NCI-H446 treated with DMSO at 0.1 percent for 48 hours (cell line): Measurements from ENCODE around the gene TMEM45A.
"Not testable (repeated sequence)": the region's sequence is repeated elsewhere in the genome, so short reads cannot be mapped to it uniquely, and the experiment has no call there.

ENCODE experiments used
- DNase-seq: peaks from one replicate; lab custom pipeline; 2025; lab: John Stamatoyannopoulos, UW

Gene TMEM45A

GRCh38 chr3:100486808-100487207, 5.6 kb upstream of the TMEM45A start:
- DNase-seq, result no peak

DNA sequence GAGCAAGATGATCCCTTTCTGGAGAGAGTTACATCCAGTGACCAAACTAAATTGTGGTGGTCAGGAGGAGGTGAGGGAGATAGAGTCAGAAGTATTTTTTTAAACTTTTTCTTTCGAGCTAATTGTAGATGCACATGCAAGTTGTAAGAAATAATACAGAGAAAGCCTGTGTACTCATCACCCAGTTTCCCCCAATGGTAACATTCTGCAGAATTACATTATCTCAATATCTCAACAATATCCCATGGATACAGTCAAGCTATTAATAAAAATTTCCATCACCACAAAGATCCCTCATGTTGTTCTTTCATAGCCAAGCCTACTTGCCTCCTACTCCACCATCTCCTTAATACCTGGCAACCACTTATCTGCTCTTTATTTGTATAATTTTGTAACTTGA, 3.3 kb upstream of the TMEM45A start:
- no peak for DNase-seq

DNA sequence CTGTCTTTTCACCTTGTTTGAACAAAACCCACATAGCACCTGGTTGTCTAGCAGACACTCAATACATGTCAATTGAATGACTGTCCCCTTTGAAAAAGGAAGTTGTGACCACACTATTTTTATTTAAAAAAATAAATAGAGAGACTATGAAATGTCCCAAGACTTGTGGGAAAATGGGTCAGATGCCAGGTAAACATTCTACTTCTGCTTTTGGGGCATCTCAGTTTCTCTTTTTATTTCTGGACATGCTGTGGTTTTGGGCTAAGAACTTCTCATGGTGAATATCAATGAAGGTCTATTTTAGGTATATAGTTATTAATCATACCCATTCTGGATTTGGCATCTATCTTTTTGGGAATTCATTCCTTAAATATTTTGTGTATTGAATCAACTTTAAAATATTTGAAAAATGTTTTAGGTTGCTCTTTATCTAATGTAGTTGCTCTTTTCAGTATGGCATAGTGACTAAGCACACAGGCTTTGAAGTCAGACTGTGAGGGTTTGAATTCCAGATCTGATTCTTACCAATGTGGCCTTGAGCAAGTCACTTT, 4.4 kb downstream of the TMEM45A start:
- no peak for DNase-seq

DNA sequence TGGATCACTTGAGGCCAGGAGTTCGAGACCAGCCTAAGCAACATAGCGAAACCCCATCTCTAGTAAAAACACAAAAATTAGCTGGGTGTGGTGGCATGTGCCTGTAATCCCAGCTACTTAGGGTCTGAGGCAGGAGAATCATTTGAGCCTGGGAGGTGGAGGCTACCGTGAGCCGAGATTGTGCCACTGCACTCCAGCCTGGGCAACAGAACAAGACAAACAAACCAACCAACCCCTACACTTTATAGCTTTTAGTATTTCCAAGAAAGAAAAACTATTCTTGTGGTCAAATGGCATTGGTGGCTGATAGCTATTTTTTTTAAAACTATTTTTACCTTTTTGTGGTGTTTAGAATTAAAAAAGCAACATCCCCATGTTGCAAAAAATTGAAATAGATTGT, 7.2 kb downstream of the TMEM45A start:
- no peak for DNase-seq

- DNase-seq, result no peak
Measured at GRCh38 chr3:100500320-100500880, 8.0 kb downstream of the TMEM45A start.

DNA sequence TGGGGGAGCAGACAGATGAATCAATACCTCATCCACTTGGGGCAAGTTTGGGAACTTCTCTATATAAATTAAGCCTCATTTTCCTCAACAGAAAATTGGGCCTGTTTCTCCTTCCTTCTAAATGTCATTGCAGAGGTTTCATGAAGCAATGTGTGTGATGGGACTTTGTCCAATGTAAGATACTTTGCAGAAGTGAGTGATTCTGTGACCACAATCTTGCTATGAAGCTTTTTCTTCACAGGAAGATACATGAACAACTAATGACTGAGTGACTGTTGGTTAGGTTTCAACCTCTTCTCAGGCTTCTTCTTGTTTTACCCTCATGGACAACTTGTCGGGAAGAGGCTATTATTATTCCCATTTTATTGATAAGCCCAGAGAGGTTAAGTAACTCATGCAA, 11.0 kb downstream of the TMEM45A start:
- no peak for DNase-seq

GRCh38 chr3:100506355-100506754, 13.9 kb downstream of the TMEM45A start:
- no peak for DNase-seq

DNA sequence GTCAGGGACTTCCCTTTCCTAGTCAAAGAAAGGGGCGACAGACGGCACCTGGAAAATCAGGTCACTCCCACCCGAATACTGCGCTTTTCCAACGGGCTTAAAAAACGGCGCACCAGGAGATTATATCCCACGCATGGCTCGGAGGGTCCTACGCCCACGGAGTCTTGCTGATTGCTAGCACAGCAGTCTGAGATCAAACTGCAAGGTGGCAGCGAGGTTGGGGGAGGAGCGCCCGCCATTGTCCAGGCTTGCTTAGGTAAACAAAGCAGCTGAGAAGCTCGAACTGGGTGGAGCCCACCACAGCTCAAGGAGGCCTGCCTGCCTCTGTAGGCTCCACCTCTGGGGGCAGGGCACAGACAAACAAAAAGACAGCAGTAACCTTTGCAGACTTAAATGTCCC, 17.4 kb downstream of the TMEM45A start:
- not testable (repeated sequence) for DNase-seq

DNA sequence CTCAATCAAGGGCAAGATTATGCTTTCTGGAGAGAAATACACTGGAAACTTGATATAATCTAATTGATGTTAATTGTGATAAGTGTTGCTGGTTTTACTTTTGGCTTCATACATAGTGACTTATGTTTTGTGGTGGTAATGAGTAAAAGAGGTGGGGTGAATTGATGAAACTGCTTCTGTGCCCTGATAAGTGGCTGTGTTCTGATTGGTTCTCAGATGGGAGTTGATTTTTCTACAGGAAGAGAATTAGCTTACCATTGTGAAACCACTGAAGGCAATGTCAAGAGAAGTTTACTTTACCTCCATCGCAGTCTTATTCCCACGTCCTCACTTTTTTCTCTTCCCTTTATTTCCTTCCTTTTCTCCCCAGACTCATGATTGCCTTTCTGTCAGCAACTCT, 23.8 kb downstream of the TMEM45A start:
- no peak for DNase-seq

DNA sequence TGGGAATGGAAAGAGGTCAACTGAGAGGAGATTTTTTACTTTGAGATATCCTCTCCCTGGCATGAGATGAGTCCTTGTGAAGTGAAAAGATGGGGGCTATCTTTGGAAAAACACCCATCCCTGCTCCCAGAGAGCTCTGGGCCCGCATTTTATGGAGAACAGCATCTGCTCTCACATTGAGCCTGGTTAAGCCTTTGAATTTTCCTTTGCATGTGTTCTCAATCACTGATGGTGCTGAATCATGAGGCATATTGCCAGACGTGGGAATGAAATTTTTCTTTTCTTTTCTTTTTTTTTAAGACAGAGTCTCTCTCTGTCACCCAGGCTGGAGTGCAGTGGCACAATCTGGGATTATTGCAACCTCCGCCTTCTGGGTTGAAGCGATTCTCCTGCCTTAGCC, 24.4 kb downstream of the TMEM45A start:
- no peak for DNase-seq

GRCh38 chr3:100517276-100517675, 24.9 kb downstream of the TMEM45A start:
- no peak for DNase-seq

GRCh38 chr3:100518244-100518643, 25.8 kb downstream of the TMEM45A start:
- no peak for DNase-seq

- DNase-seq, result no peak
Measured at GRCh38 chr3:100518983-100519382, 26.6 kb downstream of the TMEM45A start.

- DNase-seq, result no peak
Measured at GRCh38 chr3:100521439-100521845, 29.0 kb downstream of the TMEM45A start.

GRCh38 chr3:100522125-100522524, 29.7 kb downstream of the TMEM45A start:
- DNase-seq, result no peak

GRCh38 chr3:100523050-100523760, 30.8 kb downstream of the TMEM45A start:
- DNase-seq, result no peak

- DNase-seq, result no peak
Measured at GRCh38 chr3:100525753-100526612, 33.6 kb downstream of the TMEM45A start.

DNA sequence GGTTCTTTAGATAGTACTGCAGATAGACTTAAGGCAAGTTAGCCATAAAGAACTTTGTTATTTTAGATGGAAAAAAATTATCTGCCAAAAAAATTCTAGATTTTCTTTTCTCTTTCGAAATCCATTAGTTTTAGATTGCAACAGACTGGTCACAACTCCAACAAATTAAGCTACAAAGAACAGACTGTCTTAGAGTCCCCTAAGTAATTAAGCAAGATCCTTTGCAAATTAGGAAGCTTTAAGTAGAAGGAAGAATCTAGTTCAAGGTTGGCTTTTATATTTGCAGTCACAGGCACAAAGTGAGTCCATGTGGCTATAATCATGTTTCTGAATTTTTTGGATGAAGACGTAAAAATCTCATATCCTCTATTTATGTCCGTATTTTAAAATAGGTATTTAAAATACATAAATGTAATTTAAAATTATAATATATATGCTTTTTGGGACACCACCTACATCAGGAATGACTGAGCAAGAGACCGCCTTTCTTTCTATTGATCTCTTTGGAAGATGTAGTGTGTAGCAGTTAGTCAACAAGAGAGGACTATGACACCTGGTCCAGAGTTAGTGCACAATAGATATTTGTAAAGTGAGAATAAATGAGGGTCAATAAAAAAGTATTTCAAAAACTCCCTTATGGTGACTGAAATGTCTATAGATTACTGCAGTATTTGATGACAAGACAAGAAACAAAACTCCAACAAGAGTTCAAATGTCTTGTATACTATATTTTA, 34.4 kb downstream of the TMEM45A start:
- DNase-seq, result no peak

DNA sequence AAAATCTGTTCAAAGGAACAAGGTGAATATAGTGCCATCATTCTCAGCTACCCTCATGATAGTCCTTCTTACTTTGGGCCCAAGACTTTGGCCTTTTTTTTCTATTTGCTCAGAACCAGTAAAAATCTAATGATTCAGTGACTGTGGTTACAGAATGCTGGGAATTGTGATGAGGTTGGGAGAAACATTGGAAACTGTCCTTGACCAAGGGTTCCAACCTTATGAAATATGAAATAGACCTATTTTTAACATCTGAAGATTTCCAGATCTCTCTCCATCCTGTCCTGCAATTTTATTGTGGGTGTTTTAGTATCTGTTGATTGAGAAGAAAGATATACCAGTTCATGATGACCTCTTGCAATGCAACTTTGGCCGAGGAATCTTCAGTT, 34.9 kb downstream of the TMEM45A start:
- no peak for DNase-seq

DNA sequence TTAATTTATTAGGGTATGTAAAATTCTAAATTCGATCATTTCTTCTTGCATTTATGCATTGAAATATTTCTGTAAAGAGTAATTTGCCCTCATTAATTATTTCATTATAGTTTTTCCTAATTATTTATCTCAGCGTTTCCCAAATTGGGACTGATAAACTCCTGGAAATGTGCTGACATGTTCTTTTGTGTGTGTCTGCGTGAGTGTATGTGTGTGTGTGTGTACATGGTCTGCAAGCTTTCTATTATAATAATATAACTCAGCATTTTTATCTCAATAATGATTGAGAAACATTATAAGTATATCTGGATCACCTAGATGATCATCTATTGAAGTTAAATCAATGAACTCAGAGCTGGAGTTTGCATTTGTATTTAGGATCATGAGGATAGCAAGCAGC, 38.7 kb downstream of the TMEM45A start:
- DNase-seq, result no peak

- no peak for DNase-seq
Measured at GRCh38 chr3:100532411-100532810, 40.0 kb downstream of the TMEM45A start.

DNA sequence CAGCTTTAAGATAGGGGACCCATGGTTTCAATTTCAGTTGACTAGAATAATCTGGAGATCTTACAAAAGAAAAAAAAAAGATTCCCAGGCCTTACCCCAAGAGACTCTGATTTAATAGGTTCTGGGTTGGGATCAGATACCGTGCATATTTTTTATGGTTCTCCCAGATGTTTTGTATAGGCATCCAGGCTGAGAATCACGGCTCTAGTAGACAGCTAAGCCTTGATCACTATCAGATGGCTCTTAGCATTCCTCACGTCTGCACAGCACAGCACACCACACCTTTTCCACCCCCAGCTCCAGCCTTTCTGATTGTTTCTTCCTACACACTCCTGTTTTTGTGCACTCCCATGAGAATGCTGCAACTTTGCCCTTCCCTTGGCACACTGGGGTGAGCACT, 40.8 kb downstream of the TMEM45A start:
- no peak for DNase-seq
